ENCODE data around the gene C16orf96.

The C16orf96 gene

DNA sequence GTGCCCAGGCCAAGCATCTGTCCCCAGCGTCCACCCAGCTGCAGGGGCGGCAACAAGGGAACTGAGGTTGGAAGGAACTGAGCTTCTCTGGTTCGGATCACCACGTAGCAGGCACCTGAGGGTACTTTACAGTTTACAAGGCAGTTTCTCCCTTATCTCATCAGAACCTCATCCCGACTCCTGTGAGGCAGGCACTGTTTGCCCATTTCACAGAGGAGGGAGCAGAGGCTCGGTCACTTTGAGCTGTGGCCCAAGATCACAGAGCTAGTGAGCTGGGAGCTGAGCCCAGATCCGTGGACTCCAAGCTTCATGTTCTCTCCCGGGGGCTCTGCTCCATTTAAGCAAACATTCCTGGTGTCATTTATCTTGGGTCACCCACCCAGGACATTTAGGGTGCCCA, 43.4 kb downstream of the C16orf96 start:
- no peaks in the 10 kb centered on the region for H3K9me3 ChIP-seq (replicated peaks; ENCODE audit: insufficient read depth, low read length)

DNA sequence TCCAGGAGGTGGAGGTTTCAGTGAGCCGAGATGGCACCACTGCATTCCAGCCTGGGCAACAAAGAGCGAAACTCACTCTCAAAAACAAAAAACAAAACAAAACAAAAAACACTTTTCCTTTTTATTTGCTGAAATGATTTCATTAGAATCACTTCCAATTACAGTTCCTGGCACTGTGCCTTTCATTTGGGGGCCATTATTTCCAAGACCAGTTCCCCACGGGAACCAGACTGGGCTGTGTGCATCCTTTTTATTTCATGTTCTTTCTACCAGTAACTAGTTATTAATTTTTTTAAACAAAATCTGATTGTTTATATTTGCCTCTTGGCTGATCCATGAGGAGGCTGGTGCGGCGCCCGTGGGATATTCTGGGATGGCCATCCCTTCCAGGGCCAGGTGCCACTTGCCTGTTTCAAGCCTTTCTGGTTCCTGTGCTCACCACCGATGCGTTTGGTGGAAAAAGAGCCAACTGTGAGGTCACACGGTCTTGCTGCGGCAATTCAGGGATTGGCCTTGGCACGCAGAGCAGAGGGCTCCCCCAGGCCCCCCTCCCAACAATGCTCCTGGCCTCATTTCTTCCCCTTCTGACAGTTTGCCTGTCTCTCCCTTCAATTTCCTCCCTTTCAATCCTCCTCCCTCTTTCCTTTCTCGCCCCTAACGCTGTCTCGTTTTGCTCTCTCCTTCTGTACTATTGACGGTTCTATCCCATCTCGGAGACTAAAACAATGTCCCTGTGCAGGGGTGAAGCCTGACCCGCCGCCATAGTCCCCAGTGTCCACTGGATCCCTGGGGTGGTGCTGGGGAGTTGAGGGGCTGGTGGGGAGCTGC, 45.1 kb downstream of the C16orf96 start:
- no peaks in the 10 kb centered on the region for H4K20me1 ChIP-seq (ENCODE audit: insufficient read depth, low read length)
- no peak overlapping the region for H3K4me2 ChIP-seq (ENCODE audit: low read depth, low read length)
- H3K79me2 ChIP-seq (ENCODE audit: low read length) = no peaks in the 10 kb centered on the region
- no peaks in the 10 kb centered on the region for H3K36me3 ChIP-seq (replicated peaks; ENCODE audit: insufficient read depth, low read length)
- H3K9ac ChIP-seq (ENCODE audit: low read length) = no peak overlapping the region
- no peak overlapping the region for H2AFZ ChIP-seq (ENCODE audit: low read length)
- no peaks in the 10 kb centered on the region for H3K9me3 ChIP-seq (replicated peaks; ENCODE audit: insufficient read depth, low read length)
- no peaks in the 10 kb centered on the region for H3F3A ChIP-seq (ENCODE audit: insufficient read depth, low read length)
- H3K4me1 ChIP-seq (ENCODE audit: low read length) = no peaks in the 10 kb centered on the region
- H3K9me2 ChIP-seq (replicated peaks; ENCODE audit: insufficient read depth, low read length) = no peaks in the 10 kb centered on the region
- peaks cover 52% of the 10 kb centered on the region for H3K27me3 ChIP-seq (replicated peaks; ENCODE audit: insufficient read depth, low read length)
- DNase-seq = no peak
- no peak for TF ChIP-seq EZH2phosphoT487 (IDR thresholded peaks at IDR 0.05; ENCODE audit: low read length)
- TF ChIP-seq, protein P1, sequence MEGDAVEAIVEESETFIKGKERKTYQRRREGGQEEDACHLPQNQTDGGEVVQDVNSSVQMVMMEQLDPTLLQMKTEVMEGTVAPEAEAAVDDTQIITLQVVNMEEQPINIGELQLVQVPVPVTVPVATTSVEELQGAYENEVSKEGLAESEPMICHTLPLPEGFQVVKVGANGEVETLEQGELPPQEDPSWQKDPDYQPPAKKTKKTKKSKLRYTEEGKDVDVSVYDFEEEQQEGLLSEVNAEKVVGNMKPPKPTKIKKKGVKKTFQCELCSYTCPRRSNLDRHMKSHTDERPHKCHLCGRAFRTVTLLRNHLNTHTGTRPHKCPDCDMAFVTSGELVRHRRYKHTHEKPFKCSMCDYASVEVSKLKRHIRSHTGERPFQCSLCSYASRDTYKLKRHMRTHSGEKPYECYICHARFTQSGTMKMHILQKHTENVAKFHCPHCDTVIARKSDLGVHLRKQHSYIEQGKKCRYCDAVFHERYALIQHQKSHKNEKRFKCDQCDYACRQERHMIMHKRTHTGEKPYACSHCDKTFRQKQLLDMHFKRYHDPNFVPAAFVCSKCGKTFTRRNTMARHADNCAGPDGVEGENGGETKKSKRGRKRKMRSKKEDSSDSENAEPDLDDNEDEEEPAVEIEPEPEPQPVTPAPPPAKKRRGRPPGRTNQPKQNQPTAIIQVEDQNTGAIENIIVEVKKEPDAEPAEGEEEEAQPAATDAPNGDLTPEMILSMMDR (IDR thresholded peaks at IDR 0.05; ENCODE audit: low read length) = no peak
- no peak for TF ChIP-seq EZH2 (optimal IDR thresholded peaks at IDR 0.05; ENCODE audit: low read depth, low read length)
- no peak overlapping the region for H3K4me3 ChIP-seq (ENCODE audit: low read length)
- H3K27ac ChIP-seq (ENCODE audit: low read length) = no peak overlapping the region

More for the DNA sequence above, 43.4 kb downstream of the C16orf96 start:
- Histone ChIP-seq H3K4me3 (ENCODE audit: low read length) (no peak overlapping the region), H3K27me3 (replicated peaks; ENCODE audit: insufficient read depth, low read length) (peaks cover 68% of the 10 kb centered on the region), H3F3A (ENCODE audit: insufficient read depth, low read length) (no peaks in the 10 kb centered on the region), H3K9me2 (replicated peaks; ENCODE audit: insufficient read depth, low read length) (no peaks in the 10 kb centered on the region), H3K9ac (ENCODE audit: low read length) (no peak overlapping the region), H3K4me2 (ENCODE audit: low read depth, low read length) (no peak overlapping the region), H3K36me3 (replicated peaks; ENCODE audit: insufficient read depth, low read length) (no peaks in the 10 kb centered on the region), H3K79me2 (ENCODE audit: low read length) (no peaks in the 10 kb centered on the region), H2AFZ (ENCODE audit: low read length) (no peak overlapping the region), H3K4me1 (ENCODE audit: low read length) (no peaks in the 10 kb centered on the region), H4K20me1 (ENCODE audit: insufficient read depth, low read length) (no peaks in the 10 kb centered on the region), H3K27ac (ENCODE audit: low read length) (no peak overlapping the region)
- TF ChIP-seq EZH2 (optimal IDR thresholded peaks at IDR 0.05; ENCODE audit: low read depth, low read length) (no peak), EZH2phosphoT487 (IDR thresholded peaks at IDR 0.05; ENCODE audit: low read length) (no peak)
- TF ChIP-seq, protein P1 (IDR thresholded peaks at IDR 0.05; ENCODE audit: low read length) = no peak
- DNase-seq = no peak

GRCh38 chr16:4601864-4602186, 45.7 kb downstream of the C16orf96 start:
- H3F3A ChIP-seq (ENCODE audit: insufficient read depth, low read length) = no peaks in the 10 kb centered on the region
- H3K4me1 ChIP-seq (ENCODE audit: low read length) = no peaks in the 10 kb centered on the region
- no peak overlapping the region for H3K9ac ChIP-seq (ENCODE audit: low read length)
- no peak for TF ChIP-seq EZH2phosphoT487 (IDR thresholded peaks at IDR 0.05; ENCODE audit: low read length)
- no peak for TF ChIP-seq EZH2 (optimal IDR thresholded peaks at IDR 0.05; ENCODE audit: low read depth, low read length)
- TF ChIP-seq, protein P1 (IDR thresholded peaks at IDR 0.05; ENCODE audit: low read length) = no peak
- peaks cover 46% of the 10 kb centered on the region for H3K27me3 ChIP-seq (replicated peaks; ENCODE audit: insufficient read depth, low read length)
- H3K4me3 ChIP-seq (ENCODE audit: low read length) = no peak overlapping the region
- H3K79me2 ChIP-seq (ENCODE audit: low read length) = no peaks in the 10 kb centered on the region
- H2AFZ ChIP-seq (ENCODE audit: low read length) = no peak overlapping the region
- no peak for DNase-seq
- H3K36me3 ChIP-seq (replicated peaks; ENCODE audit: insufficient read depth, low read length) = no peaks in the 10 kb centered on the region
- no peaks in the 10 kb centered on the region for H3K9me3 ChIP-seq (replicated peaks; ENCODE audit: insufficient read depth, low read length)
- no peak overlapping the region for H3K4me2 ChIP-seq (ENCODE audit: low read depth, low read length)
- no peaks in the 10 kb centered on the region for H4K20me1 ChIP-seq (ENCODE audit: insufficient read depth, low read length)
- no peaks in the 10 kb centered on the region for H3K9me2 ChIP-seq (replicated peaks; ENCODE audit: insufficient read depth, low read length)
- no peak overlapping the region for H3K27ac ChIP-seq (ENCODE audit: low read length)

Data from MM.1S (cell line).